Upper lobe of left lung (tissue), 6 donors: Measurements from ENCODE around the gene CPNE8. TPM values are rescaled to one million over a fixed set of nuclear protein-coding genes. Genes with fewer than 3 reads are reported as not detected.

ENCODE experiments used
- ATAC-seq, 2 donors: fragments of 200-7000 bp; cut with Tn5 transposase; one replicate each; pipeline ENCODE4 v1.9.1; 2022; ENCODE audit warnings: mild to moderate bottlenecking in 2 of 2, moderate library complexity in 2 of 2; ENCODE audit not compliant: low FRiP score in 2 of 2
- DNase-seq, 2 donors: peaks; one replicate each; pipeline ENCODE4 v3.0.0-alpha.2; 2019 to 2020
- H3K27ac ChIP-seq, 4 donors: fragments of 200-600 bp; sonication (generic); one replicate each; pipeline ENCODE4 v1.5.1; 2016 to 2019
- H3K27me3 ChIP-seq, 4 donors: fragments of 200-600 bp; sonication (generic); one replicate each; pipeline ENCODE4 v1.5.1; 2017 to 2019
- H3K36me3 ChIP-seq, 4 donors: fragments of 200-600 bp; sonication (generic); one replicate each; pipeline ENCODE4 v1.5.1; 2016 to 2019
- H3K4me1 ChIP-seq, 4 donors: fragments of 200-600 bp; sonication (generic); one replicate each; pipeline ENCODE4 v1.5.1; 2018 to 2019
- H3K4me3 ChIP-seq, 4 donors: fragments of 200-600 bp; sonication (generic); one replicate each; pipeline ENCODE4 v1.5.1; 2017 to 2019; ENCODE audit warnings: mild to moderate bottlenecking in 2 of 4, moderate library complexity in 1 of 4
- H3K9me3 ChIP-seq, 4 donors: fragments of 200-600 bp; sonication (generic); one replicate each; pipeline ENCODE4 v1.5.1; 2018 to 2019
- CTCF ChIP-seq, 6 experiments: fragments of 450-650 bp in 4 of 6; fragments of 200-600 bp in 2 of 6; sonication (generic) in 2 of 6; IDR thresholded peaks; one replicate each; pipeline ENCODE4 v1.5.1; 2016 to 2019; ENCODE audit warnings: antibody characterized with exemption in 6 of 6
- EP300 ChIP-seq, 4 donors: sonication (generic); formaldehyde crosslinking; IDR thresholded peaks; one replicate each; pipeline ENCODE4 v1.5.1; 2017; ENCODE audit warnings: antibody characterized with exemption in 4 of 4, control low read depth in 2 of 4
- POLR2A ChIP-seq, 4 donors: fragments of 450-650 bp; IDR thresholded peaks; one replicate each; pipeline ENCODE4 v1.5.1; 2016 to 2017; ENCODE audit warnings: antibody characterized with exemption in 4 of 4, mild to moderate bottlenecking in 2 of 4
- POLR2AphosphoS5 ChIP-seq, 2 donors: sonication (generic); formaldehyde crosslinking; IDR thresholded peaks; one replicate each; pipeline ENCODE4 v1.5.1; 2017; ENCODE audit warnings: antibody characterized with exemption in 2 of 2
- WGBS, 2 donors: methylation state at CpG; one replicate each; pipeline ENCODE4 v1.1.5; 2017 to 2018; 5-methylcytosine and 5-hydroxymethylcytosine counted together
- total RNA-seq, 6 donors: library from RNA; depleted of rRNA in 4 of 6; stranded (reverse); fragments of >200 nt in 4 of 6; gene quantifications; one replicate each; pipeline versions ENCODE4 v1.1.0 to v1.2.1, GENCODE V29; 2016 to 2021
- donor health status: DM: no; HTN: no; CAD: no; lungs with moderate emphysema.
- donor health status: DM: no; HTN: yes; CAD: no; lungs with severe emphysema.

CPNE8 gene
- total RNA-seq, 6 donors from 2014 or later, result 14.3 to 38.8 (median 20.2) TPM

- Histone ChIP-seq H3K36me3 (no peaks in the 10 kb centered on the region), H3K4me1 (no peaks in the 10 kb centered on the region), H3K27ac (no peak overlapping the region), H3K27me3 (no peaks in the 10 kb centered on the region), H3K4me3 (no peak overlapping the region), H3K9me3 (peaks cover 0 to 4% (median 0%) of the 10 kb centered on the region in 4 donors)
- no peak for DNase-seq
- TF ChIP-seq CTCF (IDR thresholded peaks at IDR 0.05) (no peak), POLR2A (IDR thresholded peaks at IDR 0.05) (no peak), EP300 (IDR thresholded peaks at IDR 0.05) (no peak), POLR2AphosphoS5 (IDR thresholded peaks at IDR 0.05) (no peak)
- ATAC-seq, result no peak
- WGBS, 2 donors, result 69 to 74% methylated on average over 5 of the region's 5 CpGs
Observed at GRCh38 chr12:38934078-38934584, 28.7 kb upstream of the CPNE8 start.

- Histone ChIP-seq H3K36me3 (no peaks in the 10 kb centered on the region), H3K4me3 (no peak overlapping the region), H3K4me1 (no peaks in the 10 kb centered on the region), H3K9me3 (no peaks in the 10 kb centered on the region), H3K27ac (no peak overlapping the region), H3K27me3 (no peaks in the 10 kb centered on the region)
- ATAC-seq (no peak), DNase-seq (no peak)
- WGBS, 2 donors, result 88 to 95% methylated on average over 7 of the region's 7 CpGs
- TF ChIP-seq EP300 (IDR thresholded peaks at IDR 0.05) (no peak), POLR2AphosphoS5 (IDR thresholded peaks at IDR 0.05) (no peak)
Observed at GRCh38 chr12:38932320-38932719, 26.9 kb upstream of the CPNE8 start.

GRCh38 chr12:38931461-38931860 lies 26.1 kb upstream of the CPNE8 start:
- no peak for ATAC-seq
- no peaks in the 10 kb centered on the region for H3K27me3 ChIP-seq
- TF ChIP-seq POLR2A (IDR thresholded peaks at IDR 0.05), result no peak
- TF ChIP-seq EP300 (IDR thresholded peaks at IDR 0.05), result no peak
- TF ChIP-seq CTCF (IDR thresholded peaks at IDR 0.05), result no peak
- no peak for TF ChIP-seq POLR2AphosphoS5 (IDR thresholded peaks at IDR 0.05)
- H3K27ac ChIP-seq, result no peak overlapping the region
- no peak overlapping the region for H3K4me3 ChIP-seq
- WGBS, 2 donors, result 78 to 88% methylated on average over 8 of the region's 8 CpGs
- no peak for DNase-seq
- H3K4me1 ChIP-seq, result no peaks in the 10 kb centered on the region
- no peaks in the 10 kb centered on the region for H3K9me3 ChIP-seq
- no peaks in the 10 kb centered on the region for H3K36me3 ChIP-seq

- no peak overlapping the region for H3K27ac ChIP-seq
- H3K36me3 ChIP-seq, result no peaks in the 10 kb centered on the region
- TF ChIP-seq POLR2AphosphoS5 (IDR thresholded peaks at IDR 0.05) (no peak), CTCF (IDR thresholded peaks at IDR 0.05) (no peak), EP300 (IDR thresholded peaks at IDR 0.05) (no peak), POLR2A (IDR thresholded peaks at IDR 0.05) (no peak)
- WGBS, 2 donors, result 68 to 72% methylated on average over 4 of the region's 4 CpGs
- H3K27me3 ChIP-seq, result no peaks in the 10 kb centered on the region
- no peaks in the 10 kb centered on the region for H3K9me3 ChIP-seq
- ATAC-seq (no peak), DNase-seq (no peak)
- no peak overlapping the region for H3K4me3 ChIP-seq
- H3K4me1 ChIP-seq, result no peaks in the 10 kb centered on the region
Observed at GRCh38 chr12:38930990-38931389, 25.6 kb upstream of the CPNE8 start.

GRCh38 chr12:38926501-38926900 lies 21.1 kb upstream of the CPNE8 start:
- H3K9me3 ChIP-seq, result no peaks in the 10 kb centered on the region
- no peaks in the 10 kb centered on the region for H3K27me3 ChIP-seq
- no peak for TF ChIP-seq EP300 (IDR thresholded peaks at IDR 0.05)
- no peak for TF ChIP-seq POLR2A (IDR thresholded peaks at IDR 0.05)
- ATAC-seq, result no peak
- no peak overlapping the region for H3K27ac ChIP-seq
- no peaks in the 10 kb centered on the region for H3K36me3 ChIP-seq
- no peaks in the 10 kb centered on the region for H3K4me1 ChIP-seq
- H3K4me3 ChIP-seq, result no peak overlapping the region
- 43 to 51% methylated on average over 1 of the region's 1 CpG for WGBS, 2 donors
- DNase-seq, result no peak

GRCh38 chr12:38921025-38921677 lies 15.8 kb upstream of the CPNE8 start:
- Histone ChIP-seq H3K4me3 (no peak overlapping the region), H3K36me3 (no peaks in the 10 kb centered on the region), H3K4me1 (no peaks in the 10 kb centered on the region), H3K27ac (no peak overlapping the region), H3K27me3 (no peaks in the 10 kb centered on the region), H3K9me3 (no peaks in the 10 kb centered on the region)
- TF ChIP-seq POLR2AphosphoS5 (IDR thresholded peaks at IDR 0.05) (no peak), CTCF (IDR thresholded peaks at IDR 0.05) (peak in 5 of 6 experiments; percentile 16 to 63 (median 57))
- ATAC-seq (peak in 1 of 2 donors; percentile 67), DNase-seq (peak in 1 of 2 donors; percentile 66)
- 18 to 22% methylated on average over 2 of the region's 2 CpGs for WGBS, 2 donors
